KBM-7 (cell line): ENCODE results near the gene YAF2.
"Not testable (repeated sequence)": the region's sequence is repeated elsewhere in the genome, so short reads cannot be mapped to it uniquely, and the experiment has no call there.

ENCODE experiments used
- DNase-seq: peaks from one replicate; pipeline ENCODE4 v3.0.0-alpha.2; 2015
- in situ Hi-C: fragments of 300-500 bp; cut with MboI; formaldehyde crosslinking; loops from 2 replicates; pipeline ENCODE4 v1.14.3; 2020; ENCODE audit warnings: low sequenced_read_pairs, low pct_unique_long_range_greater_than_20kb, mixed read lengths

Gene YAF2

DNA sequence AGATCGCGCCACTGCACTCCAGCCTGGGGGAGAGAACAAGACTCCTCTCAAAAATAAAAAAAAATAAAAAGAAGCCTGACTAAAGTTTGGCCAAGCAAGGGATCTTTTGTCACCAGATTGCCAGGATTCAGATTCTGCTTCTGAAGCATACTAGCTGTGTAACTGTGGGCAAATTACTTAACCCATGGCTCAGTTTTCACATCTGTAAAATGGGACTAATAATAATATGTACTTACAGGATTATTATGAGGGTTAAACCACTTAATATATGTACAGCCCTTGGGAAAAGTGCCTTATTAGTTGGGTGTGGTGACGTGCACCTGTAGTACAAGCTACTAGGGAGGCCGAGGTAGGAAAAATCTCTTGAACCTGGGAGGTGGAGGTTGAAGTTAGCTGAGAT, 21.7 kb upstream of the YAF2 start:
- in situ Hi-C loops: no loop called here
- no peak for DNase-seq

GRCh38 chr12:42255866-42256261, 17.8 kb upstream of the YAF2 start:
- in situ Hi-C loops: no loop called here
- DNase-seq: no peak

- in situ Hi-C loops: no loop called here
- no peak for DNase-seq
These were observed 17.3 kb upstream of the YAF2 start for GRCh38 chr12:42255221-42255865.

DNA sequence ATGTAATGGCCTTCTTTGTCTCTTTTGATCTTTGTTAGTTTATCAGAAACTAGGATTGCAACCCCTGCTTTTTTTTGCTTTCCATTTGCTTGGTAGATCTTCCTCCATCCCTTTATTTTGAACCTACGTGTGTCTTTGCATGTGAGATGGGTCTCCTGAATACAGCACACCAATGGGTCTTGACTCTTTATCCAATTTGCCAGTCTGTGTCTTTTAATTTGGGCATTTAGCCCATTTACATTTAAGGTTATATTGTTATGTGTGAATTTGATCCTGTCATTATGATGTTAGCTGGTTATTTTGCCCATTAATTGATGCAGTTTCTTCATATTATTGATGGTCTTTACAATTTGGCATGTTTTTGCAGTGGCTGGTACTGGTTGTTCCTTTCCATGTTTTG, 14.6 kb upstream of the YAF2 start:
- in situ Hi-C loops, DNase-seq: not testable (repeated sequence)

DNA sequence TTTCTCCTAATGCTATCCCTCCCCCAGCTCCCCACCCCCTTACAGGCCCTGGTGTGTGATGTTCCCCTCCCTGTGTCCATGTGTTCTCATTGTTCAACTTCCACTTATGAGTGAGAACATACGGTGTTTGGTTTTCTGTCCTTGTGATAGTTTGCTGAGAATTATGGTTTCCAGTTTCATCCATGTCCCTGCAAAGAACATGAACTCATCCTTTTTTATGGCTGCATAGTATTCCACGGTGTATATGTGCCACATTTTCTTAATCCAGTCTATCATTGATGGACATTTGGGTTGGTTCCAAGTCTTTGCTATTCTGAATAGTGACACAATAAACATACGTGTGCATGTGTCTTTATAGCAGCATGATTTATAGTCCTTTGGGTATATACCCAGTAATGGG, 11.0 kb upstream of the YAF2 start:
- DNase-seq, in situ Hi-C loops: not testable (repeated sequence)

- in situ Hi-C loops: no loop called here
- no peak for DNase-seq
These were observed 2.2 kb upstream of the YAF2 start for GRCh38 chr12:42240131-42240750.

DNA sequence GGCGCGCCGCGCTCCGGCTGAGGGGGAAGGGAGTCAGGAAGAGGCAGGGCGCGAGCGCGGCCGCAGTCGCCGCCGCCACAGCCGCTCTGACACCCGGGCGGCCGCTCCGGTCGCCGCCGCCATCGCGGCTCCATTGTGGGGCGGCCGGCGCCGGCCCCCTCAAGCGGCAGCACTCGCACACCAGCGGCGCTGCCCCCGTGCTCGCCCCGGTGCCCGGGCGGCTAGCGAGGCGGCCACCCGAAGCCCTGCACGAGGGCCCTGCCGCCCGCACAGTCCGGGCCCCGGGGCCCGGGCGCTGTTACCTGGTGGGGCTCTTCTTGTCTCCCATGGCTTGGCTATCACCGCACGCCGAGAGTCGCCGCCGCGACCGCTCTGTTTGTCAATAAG, 202 bp downstream of the YAF2 start:
- peak; percentile 32 for DNase-seq
- in situ Hi-C loops: no loop called here

GRCh38 chr12:42237052-42237852, 796 bp downstream of the YAF2 start:
- in situ Hi-C loops: no loop called here
- DNase-seq: peak; percentile 76

DNA sequence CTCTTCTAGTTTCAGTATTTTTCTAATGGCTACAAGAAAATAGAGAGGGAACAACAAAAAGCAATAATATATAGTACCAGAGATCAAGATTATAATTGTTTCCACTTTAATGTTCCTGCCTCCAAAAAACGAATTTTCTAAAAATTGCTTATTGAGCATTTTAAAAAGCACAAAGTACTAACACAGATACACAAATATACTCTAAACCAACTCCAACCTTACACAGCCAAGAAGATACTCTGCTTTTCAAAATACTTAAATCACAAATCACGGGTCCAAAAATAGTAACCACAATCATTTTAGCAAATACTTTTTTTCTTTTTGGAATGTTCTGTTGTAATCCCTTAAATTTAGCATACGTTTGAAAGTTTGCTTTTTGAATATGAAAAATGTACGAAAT, 2.0 kb downstream of the YAF2 start:
- in situ Hi-C loops: no loop called here
- DNase-seq: no peak

DNA sequence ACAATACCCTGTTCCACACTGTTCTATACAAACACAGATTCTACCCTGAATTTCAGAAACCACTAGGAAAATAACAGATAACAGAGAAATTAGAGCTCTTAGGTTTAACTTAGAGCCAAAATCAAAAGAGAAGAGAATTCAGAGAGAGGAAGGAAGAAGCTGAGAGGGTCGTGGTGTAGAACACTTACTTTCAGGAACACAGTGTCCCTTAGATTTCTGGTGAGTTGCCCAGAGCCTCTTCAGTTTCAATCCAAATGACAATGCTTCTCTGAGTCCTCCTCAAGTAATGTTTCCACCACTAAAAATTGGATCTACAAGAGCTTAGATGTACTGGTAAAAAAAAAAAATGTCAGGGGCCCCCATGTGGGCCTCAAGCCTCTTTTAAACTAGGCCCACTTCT, 2.6 kb downstream of the YAF2 start:
- in situ Hi-C loops: no loop called here
- no peak for DNase-seq

DNA sequence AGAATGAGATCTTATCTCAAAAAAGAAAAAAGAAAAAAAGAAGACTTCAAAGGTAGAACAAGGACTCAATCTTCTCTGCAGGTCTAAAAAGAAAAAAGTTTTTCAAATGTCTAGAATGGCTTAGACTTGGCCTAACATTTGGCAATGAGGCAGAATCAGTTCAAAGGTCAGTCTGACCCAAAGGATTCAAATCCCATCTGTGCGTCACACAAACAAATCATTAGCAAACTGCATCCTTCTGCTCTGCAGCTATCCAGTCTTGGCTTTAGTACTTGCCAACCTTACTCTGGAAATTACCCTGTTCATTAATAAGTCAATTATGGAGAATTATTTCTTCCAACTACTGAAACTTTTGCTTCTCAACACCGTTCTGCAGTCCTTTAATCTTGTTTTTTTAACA, 3.1 kb downstream of the YAF2 start:
- DNase-seq: no peak
- in situ Hi-C loops: no loop called here

DNA sequence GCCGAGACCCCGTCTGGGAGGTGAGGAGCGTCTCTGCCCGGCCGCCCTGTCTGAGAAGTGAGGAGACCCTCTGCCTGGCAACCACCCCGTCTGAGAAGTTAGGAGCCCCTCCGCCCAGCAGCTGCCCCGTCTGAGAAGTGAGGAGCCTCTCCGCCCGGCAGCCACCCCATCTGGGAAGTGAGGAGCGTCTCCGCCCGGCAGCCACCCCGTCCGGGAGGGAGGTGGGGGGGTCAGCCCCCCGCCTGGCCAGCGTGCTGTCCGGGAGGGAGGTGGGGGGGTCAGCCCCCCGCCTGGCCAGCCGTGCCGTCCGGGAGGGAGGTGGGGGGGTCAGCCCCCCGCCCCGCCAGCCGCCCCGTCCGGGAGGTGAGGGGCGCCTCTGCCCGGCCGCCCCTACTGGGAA, 10.5 kb downstream of the YAF2 start:
- in situ Hi-C loops, DNase-seq: not testable (repeated sequence)

DNA sequence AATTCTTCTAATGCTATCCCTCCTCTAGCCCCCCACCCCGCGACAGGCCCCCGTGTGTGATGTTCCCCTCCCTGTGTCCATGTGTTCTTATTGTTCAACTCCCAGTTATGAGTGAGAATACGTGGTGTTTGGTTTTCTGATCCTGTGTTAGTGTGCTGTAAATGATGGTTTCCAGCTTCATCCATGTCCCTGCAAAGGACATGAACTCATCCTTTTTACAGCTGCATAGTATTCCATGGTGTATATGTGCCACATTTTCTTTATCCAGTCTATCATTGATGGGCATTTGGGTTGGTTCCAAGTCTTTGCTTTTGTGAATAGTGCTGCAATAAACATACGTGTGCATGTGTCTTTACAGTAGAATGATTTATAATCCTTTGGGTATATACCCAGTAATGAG, 13.5 kb downstream of the YAF2 start:
- DNase-seq, in situ Hi-C loops: not testable (repeated sequence)

- DNase-seq: no peak
- in situ Hi-C loops: no loop called here
These were observed 15.3 kb downstream of the YAF2 start for GRCh38 chr12:42222724-42223123.

DNA sequence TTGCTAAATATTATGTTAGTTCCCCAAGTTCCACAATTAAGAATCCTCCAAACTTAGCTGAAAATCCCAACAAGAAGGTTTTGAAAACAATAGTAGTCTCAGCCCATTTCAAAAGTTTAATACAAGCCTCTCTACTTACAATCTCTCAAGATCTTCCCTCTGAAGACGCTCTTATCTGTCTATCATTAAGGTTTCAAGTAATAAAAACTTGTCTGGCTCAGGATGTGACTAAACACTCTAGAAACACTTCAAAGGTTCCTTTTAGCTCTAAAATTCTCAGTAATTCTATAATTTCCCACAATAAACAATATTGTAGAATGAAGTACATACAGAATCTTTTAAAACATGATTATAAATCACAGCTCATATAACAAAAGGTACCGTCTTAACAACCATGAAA, 16.3 kb downstream of the YAF2 start:
- in situ Hi-C loops: no loop called here
- no peak for DNase-seq

- no peak for DNase-seq
- in situ Hi-C loops: no loop called here
These were observed 20.4 kb downstream of the YAF2 start for GRCh38 chr12:42217656-42218055.

DNA sequence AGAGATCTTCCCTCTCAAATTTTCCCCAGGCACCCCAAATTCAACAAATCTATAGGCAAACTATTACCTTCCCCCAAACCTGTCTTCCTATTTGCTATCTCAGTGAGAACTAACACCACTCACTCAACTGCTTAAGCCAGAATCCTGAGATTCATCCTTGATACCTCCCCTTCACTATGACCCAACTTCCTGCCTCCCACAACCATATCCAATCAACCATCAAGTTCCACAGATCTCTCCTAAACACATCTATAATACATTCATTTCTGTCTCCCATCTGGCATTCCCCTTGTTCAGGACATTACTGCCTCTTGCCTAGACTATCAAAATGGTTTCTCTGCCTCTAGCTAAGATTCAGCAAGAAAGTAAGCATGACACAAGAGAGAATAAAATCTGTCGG, 21.3 kb downstream of the YAF2 start:
- DNase-seq: no peak
- in situ Hi-C loops: no loop called here

- in situ Hi-C loops, DNase-seq: not testable (repeated sequence)
These were observed 22.3 kb downstream of the YAF2 start for GRCh38 chr12:42215759-42216158.

- in situ Hi-C loops: no loop called here
- no peak for DNase-seq
These were observed 24.1 kb downstream of the YAF2 start for GRCh38 chr12:42213954-42214426.

- in situ Hi-C loops: no loop called here
- DNase-seq: peak; percentile 34
These were observed 25.0 kb downstream of the YAF2 start for GRCh38 chr12:42213023-42213422.
